Epithelial cell of proximal tubule (primary cell): ENCODE data around the gene CD52. TPM values are rescaled to one million over a fixed set of nuclear protein-coding genes. Genes with fewer than 3 reads are reported as not detected.

Experiments
- DNase-seq: peaks from one replicate; pipeline ENCODE4 v3.0.0-alpha.2; 2011; ENCODE audit warnings: low read depth
- H3K4me3 ChIP-seq: 2 replicates; pipeline ENCODE4 v1.5.1; 2011; ENCODE audit warnings: low read depth, mild to moderate bottlenecking, low read length
- total RNA-seq: library from RNA; depleted of rRNA; stranded (reverse); fragments of >200 nt; gene quantifications from 2 replicates; pipeline ENCODE4 v1.2.3, GENCODE V29; 2015
- TF ChIP-seq, protein P1 (sequence below): conservative IDR thresholded peaks from 2 replicates; pipeline ENCODE4 v1.5.1; 2012; ENCODE audit warnings: low read depth, mild to moderate bottlenecking, low read length

CD52 gene
- total RNA-seq, 1 donor from 2014 or later, result not detected

DNA sequence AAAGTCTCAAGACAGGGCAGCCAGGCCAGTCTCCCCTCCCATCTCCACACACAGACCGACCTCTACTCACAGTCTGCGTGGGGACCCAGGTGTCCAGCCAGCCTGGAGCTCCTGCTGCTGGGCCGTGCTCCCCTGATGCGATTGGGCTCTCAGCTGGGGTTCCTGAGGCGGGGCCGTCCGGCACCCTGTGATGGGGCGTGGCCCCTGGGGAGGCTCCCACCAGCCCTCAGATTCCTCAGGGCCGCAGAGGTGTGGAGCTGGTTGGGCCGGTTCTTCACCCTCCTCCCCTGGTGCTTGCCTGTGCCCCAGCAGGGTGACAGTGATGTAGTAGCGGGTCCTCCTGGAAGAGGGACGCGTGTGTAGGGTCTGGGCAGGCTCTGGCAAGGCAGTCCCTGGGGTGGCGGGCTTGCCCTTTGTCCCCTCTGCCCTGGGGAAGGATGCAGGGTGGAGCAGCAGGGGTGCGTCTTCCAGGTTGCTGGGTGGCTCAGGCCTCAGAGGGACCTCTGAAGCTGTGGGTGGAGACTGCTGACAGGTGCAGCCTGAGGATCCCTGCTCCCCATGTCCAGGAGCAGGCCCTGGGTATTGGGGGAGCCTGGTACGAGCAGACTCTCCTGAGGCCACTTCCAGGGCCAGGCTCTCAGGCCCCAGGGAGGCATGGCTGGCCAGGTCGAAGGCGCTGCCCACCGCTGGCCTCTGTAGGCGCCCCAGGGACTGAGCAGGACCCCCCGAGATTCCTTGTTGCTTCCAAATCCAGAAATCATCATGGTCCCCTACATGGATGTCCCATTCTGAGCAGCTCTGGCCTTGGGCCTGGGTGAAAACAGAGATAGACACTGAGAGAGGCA is 36.4 kb downstream of the CD52 start, which contains the start of gene CRYBG2:
Gene CRYBG2, minus strand, starts transcription at position 155 of the 845 bp plus-strand sequence. CDS start 7,473 bp downstream, outside the sequence.
- TF ChIP-seq, protein P1, sequence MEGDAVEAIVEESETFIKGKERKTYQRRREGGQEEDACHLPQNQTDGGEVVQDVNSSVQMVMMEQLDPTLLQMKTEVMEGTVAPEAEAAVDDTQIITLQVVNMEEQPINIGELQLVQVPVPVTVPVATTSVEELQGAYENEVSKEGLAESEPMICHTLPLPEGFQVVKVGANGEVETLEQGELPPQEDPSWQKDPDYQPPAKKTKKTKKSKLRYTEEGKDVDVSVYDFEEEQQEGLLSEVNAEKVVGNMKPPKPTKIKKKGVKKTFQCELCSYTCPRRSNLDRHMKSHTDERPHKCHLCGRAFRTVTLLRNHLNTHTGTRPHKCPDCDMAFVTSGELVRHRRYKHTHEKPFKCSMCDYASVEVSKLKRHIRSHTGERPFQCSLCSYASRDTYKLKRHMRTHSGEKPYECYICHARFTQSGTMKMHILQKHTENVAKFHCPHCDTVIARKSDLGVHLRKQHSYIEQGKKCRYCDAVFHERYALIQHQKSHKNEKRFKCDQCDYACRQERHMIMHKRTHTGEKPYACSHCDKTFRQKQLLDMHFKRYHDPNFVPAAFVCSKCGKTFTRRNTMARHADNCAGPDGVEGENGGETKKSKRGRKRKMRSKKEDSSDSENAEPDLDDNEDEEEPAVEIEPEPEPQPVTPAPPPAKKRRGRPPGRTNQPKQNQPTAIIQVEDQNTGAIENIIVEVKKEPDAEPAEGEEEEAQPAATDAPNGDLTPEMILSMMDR, result no peak
- no peak within 1 kb of the TSS for H3K4me3 ChIP-seq
- DNase-seq, result no peak

DNA sequence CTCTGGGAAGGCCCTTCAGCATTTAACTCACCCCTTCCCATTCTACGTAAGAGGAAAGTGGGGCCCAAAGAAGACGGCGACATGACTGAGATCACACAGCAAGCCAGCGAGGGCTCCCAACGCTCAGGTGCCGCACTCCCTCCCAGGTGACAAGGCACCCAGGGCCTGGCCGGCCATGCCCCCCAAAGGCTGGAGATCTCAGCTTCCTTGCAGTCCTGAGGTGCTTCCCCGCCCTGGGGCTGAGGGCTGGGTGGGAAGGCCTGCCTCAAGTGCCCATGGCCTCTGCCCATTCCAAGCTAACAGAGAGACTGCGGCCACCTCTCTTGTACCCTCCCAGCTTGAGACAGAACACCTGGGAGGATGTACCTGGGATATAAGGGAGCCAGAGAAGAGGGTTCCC is 37.2 kb downstream of the CD52 start:
- TF ChIP-seq, protein P1, result no peak
- no peak for DNase-seq
- H3K4me3 ChIP-seq, result no peak overlapping the region

DNA sequence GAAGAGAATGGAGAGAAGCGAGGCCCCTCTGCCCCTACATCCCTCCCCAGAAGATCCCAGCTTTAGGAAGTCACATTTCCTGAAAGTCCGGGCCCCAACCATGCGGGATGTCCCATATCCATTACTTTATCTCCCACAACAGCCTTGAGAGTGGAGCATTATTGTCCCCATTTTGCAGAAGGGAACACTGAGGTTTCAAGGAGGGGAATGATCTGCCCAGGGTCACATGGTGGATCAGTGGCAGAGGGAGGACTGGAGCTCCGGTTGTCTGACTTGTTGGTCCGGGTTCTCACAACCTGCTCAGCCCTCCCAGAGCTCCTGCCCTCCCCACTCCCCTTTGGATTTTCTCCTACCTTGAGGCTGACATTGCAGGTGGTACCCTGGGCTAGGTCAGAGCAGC is 38.3 kb downstream of the CD52 start:
- DNase-seq, result no peak
- no peak overlapping the region for H3K4me3 ChIP-seq
- TF ChIP-seq, protein P1, result no peak

DNA sequence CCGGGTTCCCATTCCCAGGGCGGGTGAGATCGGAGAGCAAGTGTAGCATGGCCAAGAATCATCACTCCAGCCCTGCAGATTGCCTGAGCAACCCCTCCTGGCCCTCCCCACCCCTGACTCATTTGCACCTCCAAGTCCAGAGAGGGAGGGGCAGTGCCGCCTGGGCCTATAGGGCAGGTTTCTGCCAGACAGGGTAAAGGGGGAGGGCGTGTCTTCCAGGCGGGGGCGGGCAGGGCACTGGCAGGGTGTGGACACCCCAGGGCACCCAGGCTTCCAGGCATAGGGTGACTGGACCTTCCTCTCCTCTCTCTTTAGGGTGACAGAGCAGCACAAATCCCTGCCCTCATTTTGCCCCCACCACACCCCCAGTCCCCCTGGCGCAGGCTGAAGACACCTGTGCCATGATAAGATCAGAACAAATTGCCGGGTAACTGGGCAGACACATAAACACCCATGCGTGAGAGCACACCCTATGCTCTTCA is 39.4 kb downstream of the CD52 start:
- TF ChIP-seq, protein P1, result no peak
- no peak overlapping the region for H3K4me3 ChIP-seq
- no peak for DNase-seq

- no peak overlapping the region for H3K4me3 ChIP-seq
- TF ChIP-seq, protein P1, result no peak
- DNase-seq, result no peak
Observed at GRCh38 chr1:26358411-26359384, 40.9 kb downstream of the CD52 start.

GRCh38 chr1:26359981-26360806 is 42.4 kb downstream of the CD52 start:
- DNase-seq, result no peak
- no peak overlapping the region for H3K4me3 ChIP-seq

More at GRCh38 chr1:26359981-26360806, 42.4 kb downstream of the CD52 start:
- TF ChIP-seq, protein P1, result no peak
